Stimulated activated CD4-positive, alpha-beta T cell treated with anti-CD3 and anti-CD28 coated beads, TNF-alpha, amount 100 ng/mL, for 24 hours (primary cell): Measurements from ENCODE around the gene PSME3.
"Not testable (repeated sequence)": the region's sequence is repeated elsewhere in the genome, so short reads cannot be mapped to it uniquely, and the experiment has no call there.

Experiments used
- DNase-seq, 3 experiments: peaks; one replicate each; pipeline ENCODE4 v3.0.0-alpha.2; 2020; ENCODE audit warnings: low read depth in 3 of 3

Gene PSME3

DNA sequence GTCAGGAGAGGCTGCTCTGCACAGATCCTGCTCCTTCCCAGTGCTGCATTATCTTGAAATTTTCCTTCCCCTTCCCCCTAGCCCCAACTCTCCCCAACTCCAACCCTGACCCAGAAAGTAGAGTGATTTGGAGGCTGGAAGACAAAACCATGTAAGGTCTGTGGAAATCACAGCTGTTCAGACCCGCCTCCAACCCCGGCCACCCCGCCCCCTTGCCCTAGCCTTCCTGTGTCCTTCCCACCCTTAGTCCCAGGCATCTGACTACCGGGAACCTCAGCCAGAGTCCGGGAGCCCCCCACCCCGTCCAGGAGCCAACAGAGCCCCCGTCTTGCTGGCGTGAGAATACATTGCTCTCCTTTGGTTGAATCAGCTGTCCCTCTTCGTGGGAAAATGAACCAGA, 17.8 kb downstream of the PSME3 start, which contains the start of gene AOC3:
AOC3 (plus strand) TSS at position 246 of the 400 bp plus-strand sequence; CDS start at position 391, 145 bp downstream.
- DNase-seq: no peak

DNA sequence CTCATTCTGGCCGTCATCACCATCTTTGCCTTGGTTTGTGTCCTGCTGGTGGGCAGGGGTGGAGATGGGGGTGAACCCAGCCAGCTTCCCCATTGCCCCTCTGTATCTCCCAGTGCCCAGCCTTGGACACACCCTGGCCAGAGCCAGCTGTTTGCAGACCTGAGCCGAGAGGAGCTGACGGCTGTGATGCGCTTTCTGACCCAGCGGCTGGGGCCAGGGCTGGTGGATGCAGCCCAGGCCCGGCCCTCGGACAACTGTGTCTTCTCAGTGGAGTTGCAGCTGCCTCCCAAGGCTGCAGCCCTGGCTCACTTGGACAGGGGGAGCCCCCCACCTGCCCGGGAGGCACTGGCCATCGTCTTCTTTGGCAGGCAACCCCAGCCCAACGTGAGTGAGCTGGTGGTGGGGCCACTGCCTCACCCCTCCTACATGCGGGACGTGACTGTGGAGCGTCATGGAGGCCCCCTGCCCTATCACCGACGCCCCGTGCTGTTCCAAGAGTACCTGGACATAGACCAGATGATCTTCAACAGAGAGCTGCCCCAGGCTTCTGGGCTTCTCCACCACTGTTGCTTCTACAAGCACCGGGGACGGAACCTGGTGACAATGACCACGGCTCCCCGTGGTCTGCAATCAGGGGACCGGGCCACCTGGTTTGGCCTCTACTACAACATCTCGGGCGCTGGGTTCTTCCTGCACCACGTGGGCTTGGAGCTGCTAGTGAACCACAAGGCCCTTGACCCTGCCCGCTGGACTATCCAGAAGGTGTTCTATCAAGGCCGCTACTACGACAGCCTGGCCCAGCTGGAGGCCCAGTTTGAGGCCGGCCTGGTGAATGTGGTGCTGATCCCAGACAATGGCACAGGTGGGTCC, 18.4 kb downstream of the PSME3 start:
- not testable (repeated sequence) for DNase-seq

- DNase-seq: no peak
These were observed 19.2 kb downstream of the PSME3 start for GRCh38 chr17:42852351-42852750.

DNA sequence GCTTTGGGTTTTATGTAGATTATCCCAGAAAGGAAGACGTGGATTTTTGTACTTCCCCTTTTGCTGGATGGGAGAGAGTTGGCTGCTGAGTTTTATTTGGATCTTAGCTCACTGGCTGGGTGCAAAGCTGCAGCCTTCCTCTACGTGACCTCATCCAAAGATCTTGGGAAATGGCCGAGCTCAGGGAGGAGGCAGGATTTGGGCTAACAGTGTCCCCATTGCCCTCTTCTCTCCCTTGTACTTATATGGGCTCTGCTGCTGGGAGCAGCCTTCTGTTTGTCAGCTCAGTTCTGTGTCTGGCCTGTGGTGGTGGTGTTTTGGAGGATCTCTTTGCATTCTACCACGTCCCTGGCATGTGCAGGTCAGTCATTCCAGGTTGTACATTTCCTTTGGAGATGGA, 19.8 kb downstream of the PSME3 start:
- DNase-seq: no peak

DNA sequence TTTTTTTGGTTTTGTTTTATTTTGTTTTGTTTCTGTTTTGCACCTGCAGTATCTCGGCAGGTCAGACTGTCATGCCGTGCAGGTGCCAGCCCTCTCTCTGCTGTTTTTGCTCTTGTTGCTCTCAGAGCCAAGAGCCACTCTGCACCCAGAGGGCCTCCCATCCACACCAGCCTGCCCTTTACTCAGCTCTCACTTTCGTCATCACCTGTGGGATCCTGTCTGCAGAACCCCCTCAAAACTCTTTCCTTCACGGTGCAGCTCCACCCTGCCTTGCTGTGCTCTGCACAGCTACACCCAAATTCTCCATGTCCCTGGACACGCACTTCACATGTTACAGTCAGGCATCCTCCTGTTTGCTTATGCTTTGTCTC, 20.4 kb downstream of the PSME3 start:
- no peak for DNase-seq

DNA sequence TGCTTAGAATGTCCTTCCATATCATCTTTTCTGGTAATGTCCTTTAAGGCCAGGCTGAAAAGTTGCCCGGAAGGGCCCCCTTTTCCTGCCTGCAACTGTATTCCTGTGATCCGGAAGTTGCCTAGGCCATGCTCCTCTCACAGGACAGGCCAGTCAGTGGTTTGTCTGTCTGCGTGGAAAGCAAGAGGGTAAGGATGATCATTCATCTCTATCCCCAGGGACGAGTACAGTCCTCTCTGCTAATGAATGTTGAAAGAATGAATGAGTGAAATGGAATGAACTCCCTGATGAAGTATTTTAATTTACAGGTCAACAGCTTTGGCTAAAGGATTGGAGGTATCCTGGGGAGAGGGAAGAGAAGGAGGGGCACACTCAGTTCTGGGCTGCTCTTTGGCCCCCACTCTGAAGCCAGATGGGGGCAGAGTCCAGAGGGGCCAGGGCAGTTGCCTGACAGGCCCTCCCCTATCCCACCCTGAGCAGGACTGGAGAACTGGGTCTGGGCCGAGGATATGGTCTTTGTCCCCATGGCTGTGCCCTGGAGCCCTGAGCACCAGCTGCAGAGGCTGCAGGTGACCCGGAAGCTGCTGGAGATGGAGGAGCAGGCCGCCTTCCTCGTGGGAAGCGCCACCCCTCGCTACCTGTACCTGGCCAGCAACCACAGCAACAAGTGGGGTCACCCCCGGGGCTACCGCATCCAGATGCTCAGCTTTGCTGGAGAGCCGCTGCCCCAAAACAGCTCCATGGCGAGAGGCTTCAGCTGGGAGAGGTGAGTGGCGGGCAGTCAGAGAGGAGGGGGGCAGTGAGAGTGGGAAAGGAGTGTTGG, 21.0 kb downstream of the PSME3 start:
- no peak for DNase-seq

- DNase-seq: no peak
These were observed 21.9 kb downstream of the PSME3 start for GRCh38 chr17:42855048-42855596.

DNA sequence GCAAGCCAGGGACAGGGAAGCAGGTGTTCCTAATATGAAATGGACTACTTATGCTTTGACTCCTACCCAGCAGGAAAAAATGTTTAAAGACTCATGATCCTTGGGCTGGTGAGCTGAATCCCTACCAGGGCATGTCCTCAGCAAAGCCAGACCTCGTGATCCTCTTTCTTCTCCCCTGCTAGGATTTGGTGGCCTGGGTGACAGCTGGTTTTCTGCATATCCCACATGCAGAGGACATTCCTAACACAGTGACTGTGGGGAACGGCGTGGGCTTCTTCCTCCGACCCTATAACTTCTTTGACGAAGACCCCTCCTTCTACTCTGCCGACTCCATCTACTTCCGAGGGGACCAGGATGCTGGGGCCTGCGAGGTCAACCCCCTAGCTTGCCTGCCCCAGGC, 22.9 kb downstream of the PSME3 start:
- DNase-seq: not testable (repeated sequence)

DNA sequence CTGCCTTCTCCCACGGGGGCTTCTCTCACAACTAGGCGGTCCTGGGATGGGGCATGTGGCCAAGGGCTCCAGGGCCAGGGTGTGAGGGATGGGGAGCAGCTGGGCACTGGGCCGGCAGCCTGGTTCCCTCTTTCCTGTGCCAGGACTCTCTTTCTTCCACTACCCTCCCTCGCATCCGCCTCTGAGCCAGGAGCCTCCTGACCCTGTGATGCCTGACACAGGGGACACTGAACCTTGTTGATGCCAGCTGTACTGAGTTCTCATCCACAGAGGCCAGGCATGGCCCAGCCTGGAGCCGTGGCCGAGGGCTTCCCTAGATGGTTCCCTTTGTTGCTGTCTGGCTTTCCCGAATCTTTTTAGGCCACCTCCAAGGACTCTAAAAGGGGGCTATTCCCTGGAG, 23.3 kb downstream of the PSME3 start:
- DNase-seq: not testable (repeated sequence)

DNA sequence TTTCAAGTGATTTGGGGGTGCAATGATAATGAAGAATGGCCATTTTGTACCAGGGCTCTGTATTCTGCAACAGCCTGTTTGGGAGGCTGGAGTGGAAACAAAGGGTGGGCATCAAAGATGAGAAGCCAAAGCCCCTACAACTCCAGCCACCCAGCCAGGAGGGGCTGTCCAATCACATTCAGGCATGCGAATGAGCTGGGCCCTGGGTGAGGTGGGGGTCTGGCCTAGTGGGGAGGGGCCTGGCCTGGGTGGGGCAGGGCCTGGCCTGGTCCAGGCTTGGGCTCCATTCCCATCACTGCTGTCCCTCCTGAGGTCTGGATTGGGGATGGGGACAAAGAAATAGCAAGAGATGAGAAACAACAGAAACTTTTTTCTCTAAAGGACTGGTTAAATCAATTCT, 24.2 kb downstream of the PSME3 start:
- no peak for DNase-seq

DNA sequence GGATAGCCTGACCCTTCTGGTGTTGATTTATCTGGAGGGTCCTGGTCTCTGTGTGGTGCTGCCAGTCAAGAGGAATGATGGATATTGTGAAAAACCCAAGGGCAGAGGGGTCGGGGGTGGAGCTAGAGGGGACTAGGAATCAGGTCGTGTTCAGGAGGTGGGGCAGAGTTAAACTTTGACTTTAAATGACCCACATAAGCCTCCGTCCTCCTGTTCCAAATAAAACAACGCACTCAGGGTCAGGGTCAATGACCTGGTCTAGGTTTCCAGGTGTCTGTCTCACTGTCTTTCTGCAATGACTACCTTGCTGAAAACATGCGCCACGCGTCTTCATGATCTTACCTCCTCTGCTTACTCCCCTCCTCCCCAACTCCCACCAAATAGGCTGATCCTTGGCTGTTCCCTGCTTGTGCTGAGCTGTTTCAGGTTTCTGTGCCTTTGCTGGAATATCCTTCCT, 32.5 kb downstream of the PSME3 start:
- DNase-seq: no peak

DNA sequence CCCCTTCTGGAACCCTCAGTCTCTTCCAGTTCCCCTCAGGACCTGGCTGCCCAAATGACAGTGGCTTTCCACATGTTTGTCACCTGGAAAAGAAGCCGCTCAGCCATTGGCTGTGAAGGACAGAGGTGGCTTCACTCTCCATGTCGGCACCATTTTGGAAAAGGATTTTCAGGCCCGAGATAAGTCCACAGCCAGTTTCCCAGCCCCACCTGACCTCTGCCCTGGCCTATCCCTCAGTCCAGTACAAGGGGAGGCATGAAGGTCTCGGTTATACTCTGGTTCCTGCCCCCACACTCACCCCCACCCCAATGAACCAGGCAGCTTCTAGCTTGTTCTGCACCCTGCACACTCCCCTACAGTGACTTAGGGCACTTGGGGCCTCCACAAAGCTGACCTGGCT, 33.0 kb downstream of the PSME3 start:
- DNase-seq: no peak

DNA sequence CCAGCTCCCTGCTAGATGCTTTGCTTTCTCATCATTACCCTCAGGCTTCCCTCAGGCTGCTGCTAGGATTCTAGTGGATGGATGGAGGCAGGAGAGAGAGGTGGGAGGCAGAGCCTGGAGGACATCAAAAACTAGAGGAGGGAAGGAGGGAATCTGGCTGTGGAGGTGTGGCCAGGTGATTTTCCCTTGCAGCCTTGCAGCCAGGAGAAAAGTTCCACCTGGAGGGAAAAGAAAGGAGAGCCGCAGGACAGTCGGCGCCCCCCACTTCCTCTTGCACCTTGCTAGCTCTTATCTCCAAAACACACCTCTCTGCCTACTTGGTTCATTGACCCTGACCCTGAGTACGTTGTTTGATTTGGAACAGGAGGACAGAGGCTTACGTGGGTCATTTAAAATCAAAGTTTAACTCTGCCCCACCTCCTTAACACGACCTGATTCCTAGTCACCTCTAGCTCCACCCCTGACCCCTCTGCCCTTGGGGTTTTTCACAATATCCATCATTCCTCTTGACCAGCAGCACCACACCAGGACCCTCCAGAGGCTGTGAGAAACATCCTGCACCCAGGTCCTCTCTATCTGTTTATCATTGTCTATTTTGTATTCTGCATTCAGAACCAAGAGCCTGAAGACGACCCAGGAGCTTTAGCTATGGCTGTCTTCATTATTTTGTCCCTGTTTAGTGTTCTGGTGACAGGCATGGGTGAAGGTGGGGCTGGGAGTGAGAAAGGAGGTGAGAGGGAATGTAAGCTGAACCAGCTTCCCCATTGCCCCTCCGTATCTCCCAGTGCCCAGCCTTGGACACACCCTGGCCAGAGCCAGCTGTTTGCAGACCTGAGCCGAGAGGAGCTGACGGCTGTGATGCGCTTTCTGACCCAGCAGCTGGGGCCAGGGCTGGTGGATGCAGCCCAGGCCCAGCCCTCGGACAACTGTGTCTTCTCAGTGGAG, 33.7 kb downstream of the PSME3 start:
- no peak for DNase-seq

- DNase-seq: not testable (repeated sequence)
These were observed 34.6 kb downstream of the PSME3 start for GRCh38 chr17:42867694-42868261.

DNA sequence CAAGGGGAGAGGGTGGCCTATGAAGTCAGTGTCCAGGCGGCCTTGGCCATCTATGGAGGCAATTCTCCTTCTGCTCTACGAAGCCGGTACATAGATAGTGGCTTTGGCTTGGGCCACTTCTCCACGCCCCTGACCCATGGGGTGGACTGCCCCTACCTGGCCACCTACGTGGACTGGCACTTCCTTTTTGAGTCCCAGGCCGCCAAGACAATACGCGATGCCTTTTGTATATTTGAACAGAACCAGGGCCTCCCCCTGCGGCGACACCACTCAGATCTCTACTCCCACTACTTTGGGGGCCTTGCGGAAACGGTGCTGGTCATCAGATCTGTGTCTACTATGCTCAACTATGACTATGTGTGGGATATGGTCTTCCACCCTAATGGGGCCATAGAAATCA, 35.1 kb downstream of the PSME3 start:
- no peak for DNase-seq

DNA sequence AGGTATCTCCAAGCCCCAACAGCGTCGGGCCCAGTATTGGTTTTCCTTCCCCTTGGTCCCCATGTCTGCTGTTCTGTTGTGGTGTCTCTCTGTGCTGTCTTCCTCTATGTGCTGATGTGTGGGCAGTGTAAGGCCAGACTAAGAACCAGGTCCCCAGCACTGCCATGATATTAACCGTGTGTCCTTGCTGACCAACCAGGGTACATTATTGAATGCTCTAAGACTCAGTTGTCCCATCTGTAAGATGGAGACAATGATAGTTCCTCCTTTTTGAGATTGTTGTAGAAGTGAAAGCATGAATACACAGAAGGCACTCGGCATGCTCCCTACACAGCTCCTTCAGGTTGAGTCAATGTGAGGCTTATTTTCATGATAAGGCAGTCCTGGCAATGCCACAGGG, 38.5 kb downstream of the PSME3 start:
- DNase-seq: no peak

- DNase-seq: no peak
These were observed 39.2 kb downstream of the PSME3 start for GRCh38 chr17:42872251-42872965.

GRCh38 chr17:42873315-42873714, 40.1 kb downstream of the PSME3 start:
- DNase-seq: no peak

GRCh38 chr17:42873932-42874695, 40.9 kb downstream of the PSME3 start:
- not testable (repeated sequence) for DNase-seq

DNA sequence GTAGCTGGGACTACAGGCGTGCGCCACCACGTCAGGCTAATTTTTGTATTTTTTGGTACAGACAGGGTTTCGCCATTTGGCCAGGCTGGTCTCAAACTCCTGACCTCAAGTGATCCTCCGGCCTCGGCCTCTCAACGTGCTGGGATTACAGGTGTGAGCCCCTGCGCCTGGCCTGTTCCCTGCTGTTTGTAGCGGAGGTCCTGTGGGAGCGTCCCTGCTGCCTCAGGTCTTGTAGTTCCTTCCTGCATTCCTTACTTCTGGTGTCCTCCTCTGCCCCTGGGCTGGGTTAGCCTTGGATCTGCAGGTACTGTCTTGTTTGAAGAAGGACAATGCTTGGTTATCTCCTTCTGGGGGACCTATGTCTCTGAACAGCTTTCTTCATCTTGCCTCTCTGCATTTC, 43.8 kb downstream of the PSME3 start:
- DNase-seq: no peak
